K562 (cell line): ENCODE data around the gene UBL3.

Experiments used
- FOXA1 ChIP-seq: fragments of 450-650 bp; IDR thresholded peaks from 2 replicates; pipeline ENCODE4 v1.6.1; 2016; ENCODE audit warnings: mild to moderate bottlenecking, borderline replicate concordance
- RBM39 ChIP-seq: fragments of 200-400 bp; formaldehyde crosslinking; optimal IDR thresholded peaks from 2 replicates; pipeline ENCODE3; 2018; ENCODE audit warnings: low read depth, low read length
- SIX5 ChIP-seq, 2 experiments: IDR thresholded peaks; 2 replicates each; pipeline ENCODE4 v1.6.1; 2011; ENCODE audit warnings: low read length in 2 of 2, borderline replicate concordance in 1 of 2, low read depth in 1 of 2, mild to moderate bottlenecking in 1 of 2, moderate library complexity in 1 of 2; ENCODE audit not compliant: insufficient read depth in 1 of 2
- SMAD3 ChIP-seq: fragments of 450-650 bp; formaldehyde crosslinking; conservative IDR thresholded peaks from 2 replicates; pipeline ENCODE4 v1.4.0; 2020; ENCODE audit warnings: mild to moderate bottlenecking
- TCF7L2 ChIP-seq: fragments of 150-350 bp; IDR thresholded peaks from 2 replicates; pipeline ENCODE4 v1.6.1; 2016; ENCODE audit warnings: low read depth, mild to moderate bottlenecking, low read length, moderate library complexity
- TF ChIP-seq, protein P1 (sequence below): fragments of 250-450 bp; sonication (Bioruptor Pico); IDR thresholded peaks from 2 replicates; pipeline ENCODE4 v1.5.0; 2020; ENCODE audit warnings: mild to moderate bottlenecking
- TF ChIP-seq, protein P2 (sequence below): fragments of 450-650 bp; IDR thresholded peaks from 2 replicates; pipeline ENCODE4 v1.6.1; 2017; ENCODE audit warnings: mild to moderate bottlenecking, moderate library complexity

DNA sequence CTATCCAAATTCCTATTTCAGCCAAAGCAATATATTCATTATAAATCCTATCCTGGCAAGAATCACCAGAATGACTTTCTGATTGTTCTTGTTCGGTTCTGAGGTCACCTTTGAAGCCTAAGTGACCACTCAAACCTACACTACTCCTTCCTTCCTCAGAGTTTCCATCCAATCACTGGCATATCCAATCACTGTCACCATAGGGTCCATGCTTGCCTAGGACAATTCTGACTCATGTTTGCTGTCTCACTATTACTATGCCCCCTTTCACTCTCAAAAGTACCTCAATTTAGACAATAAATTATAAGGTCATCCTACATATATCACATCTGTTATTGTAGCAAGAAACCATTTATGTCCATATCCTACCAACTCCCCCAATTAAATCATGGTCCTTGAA is 58.9 kb downstream of the UBL3 start:
- TF ChIP-seq, protein P1, sequence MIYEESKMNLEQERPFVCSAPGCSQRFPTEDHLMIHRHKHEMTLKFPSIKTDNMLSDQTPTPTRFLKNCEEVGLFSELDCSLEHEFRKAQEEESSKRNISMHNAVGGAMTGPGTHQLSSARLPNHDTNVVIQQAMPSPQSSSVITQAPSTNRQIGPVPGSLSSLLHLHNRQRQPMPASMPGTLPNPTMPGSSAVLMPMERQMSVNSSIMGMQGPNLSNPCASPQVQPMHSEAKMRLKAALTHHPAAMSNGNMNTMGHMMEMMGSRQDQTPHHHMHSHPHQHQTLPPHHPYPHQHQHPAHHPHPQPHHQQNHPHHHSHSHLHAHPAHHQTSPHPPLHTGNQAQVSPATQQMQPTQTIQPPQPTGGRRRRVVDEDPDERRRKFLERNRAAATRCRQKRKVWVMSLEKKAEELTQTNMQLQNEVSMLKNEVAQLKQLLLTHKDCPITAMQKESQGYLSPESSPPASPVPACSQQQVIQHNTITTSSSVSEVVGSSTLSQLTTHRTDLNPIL (CRISPR knock-in tag), result no peak
- TF ChIP-seq TCF7L2, result no peak
- no peak for TF ChIP-seq FOXA1
- no peak for TF ChIP-seq SIX5 (IDR thresholded peaks at IDR 0.05; ENCODE audit: borderline replicate concordance in 1 of 2, insufficient read depth in 1 of 2, low read depth in 1 of 2, low read length in 2 of 2)
- TF ChIP-seq, protein P2, sequence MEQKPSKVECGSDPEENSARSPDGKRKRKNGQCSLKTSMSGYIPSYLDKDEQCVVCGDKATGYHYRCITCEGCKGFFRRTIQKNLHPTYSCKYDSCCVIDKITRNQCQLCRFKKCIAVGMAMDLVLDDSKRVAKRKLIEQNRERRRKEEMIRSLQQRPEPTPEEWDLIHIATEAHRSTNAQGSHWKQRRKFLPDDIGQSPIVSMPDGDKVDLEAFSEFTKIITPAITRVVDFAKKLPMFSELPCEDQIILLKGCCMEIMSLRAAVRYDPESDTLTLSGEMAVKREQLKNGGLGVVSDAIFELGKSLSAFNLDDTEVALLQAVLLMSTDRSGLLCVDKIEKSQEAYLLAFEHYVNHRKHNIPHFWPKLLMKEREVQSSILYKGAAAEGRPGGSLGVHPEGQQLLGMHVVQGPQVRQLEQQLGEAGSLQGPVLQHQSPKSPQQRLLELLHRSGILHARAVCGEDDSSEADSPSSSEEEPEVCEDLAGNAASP, result no peak
- TF ChIP-seq SMAD3 (CRISPR knock-in tag), result no peak
- TF ChIP-seq RBM39, result no peak
